ENCODE results near the gene G0S2.
"Not testable (repeated sequence)": the region's sequence is repeated elsewhere in the genome, so short reads cannot be mapped to it uniquely, and the experiment has no call there.

G0S2 gene

DNA sequence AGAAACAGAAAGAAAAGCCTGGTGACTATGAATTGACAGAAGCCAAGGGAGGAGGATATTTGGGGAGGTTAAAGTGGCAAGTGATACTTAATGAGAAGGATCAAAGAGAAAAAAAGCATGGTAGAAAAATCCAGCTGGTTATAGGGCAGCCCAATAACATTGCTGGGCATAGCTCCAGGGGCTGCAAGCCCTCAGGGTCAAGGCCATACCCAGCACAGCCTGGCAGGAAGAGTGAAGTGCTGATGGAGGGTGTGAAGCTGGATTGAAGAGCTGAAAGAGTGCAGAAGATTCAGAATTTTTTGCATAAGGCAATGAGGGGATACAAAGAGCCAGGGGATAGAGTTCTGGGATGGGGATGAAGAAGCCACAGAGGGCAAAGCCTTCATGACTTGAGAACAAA, 21.5 kb downstream of the G0S2 start:
- peaks cover 7% of the 10 kb centered on the region in 2 experiments for H3K4me1 ChIP-seq (ENCODE audit: control insufficient read depth in 1 of 2, insufficient read depth in 1 of 2, low read depth in 1 of 2, low read length in 1 of 2)
- no peaks in the 10 kb centered on the region for H3K9me3 ChIP-seq
- H3K27me3 ChIP-seq, result peaks cover 55% of the 10 kb centered on the region
- H3K27ac ChIP-seq, result no peak overlapping the region
- H3K36me3 ChIP-seq, result no peaks in the 10 kb centered on the region
- H3K4me3 ChIP-seq (ENCODE audit: low read depth in 1 of 2, low read length in 1 of 2), result no peak overlapping the region
- TF ChIP-seq, protein P1, sequence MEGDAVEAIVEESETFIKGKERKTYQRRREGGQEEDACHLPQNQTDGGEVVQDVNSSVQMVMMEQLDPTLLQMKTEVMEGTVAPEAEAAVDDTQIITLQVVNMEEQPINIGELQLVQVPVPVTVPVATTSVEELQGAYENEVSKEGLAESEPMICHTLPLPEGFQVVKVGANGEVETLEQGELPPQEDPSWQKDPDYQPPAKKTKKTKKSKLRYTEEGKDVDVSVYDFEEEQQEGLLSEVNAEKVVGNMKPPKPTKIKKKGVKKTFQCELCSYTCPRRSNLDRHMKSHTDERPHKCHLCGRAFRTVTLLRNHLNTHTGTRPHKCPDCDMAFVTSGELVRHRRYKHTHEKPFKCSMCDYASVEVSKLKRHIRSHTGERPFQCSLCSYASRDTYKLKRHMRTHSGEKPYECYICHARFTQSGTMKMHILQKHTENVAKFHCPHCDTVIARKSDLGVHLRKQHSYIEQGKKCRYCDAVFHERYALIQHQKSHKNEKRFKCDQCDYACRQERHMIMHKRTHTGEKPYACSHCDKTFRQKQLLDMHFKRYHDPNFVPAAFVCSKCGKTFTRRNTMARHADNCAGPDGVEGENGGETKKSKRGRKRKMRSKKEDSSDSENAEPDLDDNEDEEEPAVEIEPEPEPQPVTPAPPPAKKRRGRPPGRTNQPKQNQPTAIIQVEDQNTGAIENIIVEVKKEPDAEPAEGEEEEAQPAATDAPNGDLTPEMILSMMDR (IDR thresholded peaks at IDR 0.05), result no peak

DNA sequence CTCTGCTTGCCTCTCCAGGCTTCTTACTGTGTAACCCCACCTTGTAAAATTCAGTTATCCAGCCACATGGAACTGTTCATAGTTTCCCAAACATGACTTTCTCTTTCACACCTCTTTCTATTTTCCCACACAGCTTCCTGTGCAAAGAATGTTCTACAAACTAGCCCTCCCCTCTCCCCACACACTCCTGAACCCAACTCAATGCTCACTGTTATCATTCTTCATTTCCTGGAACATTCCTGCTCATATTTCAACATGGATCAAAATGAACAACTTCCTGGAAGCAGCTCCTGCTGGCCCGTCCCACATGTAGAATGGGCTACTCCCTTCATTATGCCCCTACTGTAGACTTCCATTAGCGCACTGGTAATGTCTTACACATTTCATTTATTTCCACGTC, 21.9 kb downstream of the G0S2 start:
- H3K4me1 ChIP-seq (ENCODE audit: control insufficient read depth in 1 of 2, insufficient read depth in 1 of 2, low read depth in 1 of 2, low read length in 1 of 2), result peaks cover 7% of the 10 kb centered on the region in 2 experiments
- no peak overlapping the region for H3K4me3 ChIP-seq (ENCODE audit: low read depth in 1 of 2, low read length in 1 of 2)
- TF ChIP-seq, protein P1 (IDR thresholded peaks at IDR 0.05), result no peak
- no peak overlapping the region for H3K27ac ChIP-seq
- H3K9me3 ChIP-seq, result no peaks in the 10 kb centered on the region
- no peaks in the 10 kb centered on the region for H3K36me3 ChIP-seq
- H3K27me3 ChIP-seq, result peaks cover 60% of the 10 kb centered on the region

DNA sequence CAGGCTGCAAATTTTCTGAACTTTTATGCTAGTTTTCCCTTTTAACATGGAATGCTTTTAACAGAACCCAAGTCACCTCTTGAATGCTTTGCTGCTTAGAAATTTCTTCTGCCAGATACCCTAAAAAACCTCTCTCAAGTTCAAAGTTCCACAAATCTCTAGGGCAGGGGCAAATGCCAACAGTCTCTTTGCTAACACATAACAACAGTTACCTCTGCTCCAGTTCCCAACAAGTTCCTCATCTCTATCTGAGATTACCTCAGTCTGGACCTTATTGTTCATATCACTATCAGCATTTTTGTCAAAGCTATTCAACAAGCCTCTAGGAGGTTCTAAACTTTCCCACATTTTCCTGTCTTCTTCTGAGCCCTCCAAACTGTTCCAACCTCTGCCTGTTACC, 25.5 kb downstream of the G0S2 start:
- not testable (repeated sequence) for H3K4me3 ChIP-seq (ENCODE audit: low read depth in 1 of 2, low read length in 1 of 2); H3K27ac ChIP-seq

DNA sequence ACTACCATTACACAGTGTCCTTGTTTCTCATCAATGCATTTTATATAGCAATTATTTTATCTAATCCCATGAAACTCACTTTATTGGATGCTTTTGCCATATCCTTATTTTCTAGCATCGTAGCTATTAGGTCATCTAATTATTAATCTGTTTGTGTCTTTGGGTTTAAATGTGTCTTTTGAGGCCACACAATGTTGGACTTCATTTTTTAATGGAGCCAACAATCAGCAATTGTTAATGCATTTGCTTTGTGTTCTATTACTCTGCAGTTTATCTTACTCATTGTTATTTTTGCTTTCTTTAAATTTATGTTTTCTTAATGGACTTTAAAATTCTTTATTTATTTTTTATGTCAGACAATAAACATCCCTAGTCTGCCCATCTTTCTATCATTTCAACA, 27.6 kb downstream of the G0S2 start:
- Histone ChIP-seq H3K9me3 (no peaks in the 10 kb centered on the region), H3K4me3 (ENCODE audit: low read depth in 1 of 2, low read length in 1 of 2) (no peak overlapping the region), H3K27ac (no peak overlapping the region), H3K36me3 (no peaks in the 10 kb centered on the region), H3K27me3 (peaks cover 53% of the 10 kb centered on the region), H3K4me1 (ENCODE audit: control insufficient read depth in 1 of 2, insufficient read depth in 1 of 2, low read depth in 1 of 2, low read length in 1 of 2) (no peaks in the 10 kb centered on the region)
- TF ChIP-seq, protein P1 (IDR thresholded peaks at IDR 0.05), result no peak

More for the DNA sequence above, 25.5 kb downstream of the G0S2 start:
- H3K4me1 ChIP-seq (ENCODE audit: control insufficient read depth in 1 of 2, insufficient read depth in 1 of 2, low read depth in 1 of 2, low read length in 1 of 2); H3K9me3 ChIP-seq; H3K36me3 ChIP-seq: not testable (repeated sequence)
- peaks cover 62% of the 10 kb centered on the region for H3K27me3 ChIP-seq

DNA sequence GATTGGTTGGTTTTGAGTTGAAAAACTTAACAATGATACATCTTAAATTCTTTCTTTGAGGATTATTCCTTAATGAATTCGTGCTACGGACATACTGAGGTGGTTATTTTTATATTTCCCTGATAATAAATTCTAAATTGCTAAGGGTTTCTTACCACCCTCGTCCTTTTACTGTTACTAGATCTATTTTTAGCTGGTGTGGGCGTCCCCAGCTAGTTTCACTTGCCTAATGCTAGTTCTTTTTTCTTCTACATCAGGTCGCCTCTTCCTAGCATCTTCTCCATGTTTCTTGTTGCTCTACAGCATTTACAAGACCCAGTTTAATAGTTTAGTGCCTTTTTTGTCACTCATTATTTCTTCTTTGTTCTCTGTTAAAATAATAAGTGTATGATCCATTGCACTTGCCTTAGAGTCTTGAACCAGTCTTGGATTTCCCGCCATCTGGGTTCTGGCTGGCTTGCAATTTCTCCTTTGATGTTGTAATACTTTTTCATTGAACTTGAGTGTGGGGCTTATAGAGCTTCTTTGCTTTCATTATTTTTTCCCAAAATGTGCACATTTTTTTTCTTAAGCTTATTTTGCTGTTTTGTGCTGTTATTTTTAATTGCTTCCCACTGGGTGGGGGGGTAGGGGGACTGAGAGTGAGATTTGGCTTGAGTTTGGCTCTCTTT, 28.8 kb downstream of the G0S2 start:
- H3K27me3 ChIP-seq, result peaks cover 60% of the 10 kb centered on the region
- H3K27ac ChIP-seq, result no peak overlapping the region
- H3K36me3 ChIP-seq, result no peaks in the 10 kb centered on the region
- H3K4me1 ChIP-seq (ENCODE audit: control insufficient read depth in 1 of 2, insufficient read depth in 1 of 2, low read depth in 1 of 2, low read length in 1 of 2), result no peaks in the 10 kb centered on the region
- H3K4me3 ChIP-seq (ENCODE audit: low read depth in 1 of 2, low read length in 1 of 2), result no peak overlapping the region
- H3K9me3 ChIP-seq, result no peaks in the 10 kb centered on the region
- TF ChIP-seq, protein P1 (IDR thresholded peaks at IDR 0.05), result no peak

DNA sequence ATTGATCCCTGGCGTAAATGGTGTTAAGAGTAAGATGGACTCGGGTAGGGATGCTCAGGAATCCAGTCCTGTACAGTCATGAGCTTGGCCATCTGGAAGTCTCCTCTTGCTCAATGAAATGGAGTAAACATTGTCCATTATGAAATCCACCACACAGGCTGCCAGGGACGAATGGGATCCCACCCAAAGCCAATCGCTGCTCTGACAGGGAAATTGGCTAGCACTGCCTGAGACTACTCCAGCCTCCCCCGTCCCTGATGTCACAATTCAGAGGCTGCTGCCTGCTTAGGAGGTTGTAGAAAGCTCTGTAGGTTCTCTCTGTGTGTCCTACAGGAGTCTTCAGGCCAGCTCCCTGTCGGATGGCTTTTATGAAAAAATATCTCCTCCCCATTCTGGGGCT, 29.4 kb downstream of the G0S2 start, which contains the start of gene HSD11B1:
Gene HSD11B1 (plus strand): TSS at position 263 of the 400 bp plus-strand sequence. CDS start 97 bp downstream, at position 360.
- no peak within 1 kb of the TSS for H3K27ac ChIP-seq
- H3K4me1 ChIP-seq (ENCODE audit: control insufficient read depth in 1 of 2, insufficient read depth in 1 of 2, low read depth in 1 of 2, low read length in 1 of 2), result no peaks in the 10 kb centered on the region
- no peaks in the 10 kb centered on the region for H3K9me3 ChIP-seq
- peaks cover 58% of the 10 kb centered on the region for H3K27me3 ChIP-seq
- H3K4me3 ChIP-seq (ENCODE audit: low read depth in 1 of 2, low read length in 1 of 2), result no peak within 1 kb of the TSS
- no peaks in the 10 kb centered on the region for H3K36me3 ChIP-seq
- TF ChIP-seq, protein P1 (IDR thresholded peaks at IDR 0.05), result no peak
